Activated naive CD8-positive, alpha-beta T cell treated with anti-CD3 and anti-CD28 coated beads, Interleukin-2, amount 50 U/mL, for 24 hours (primary cell): ENCODE data around the gene PFN3.
A peak's percentile ranks its signal among the peaks of the same experiment; 100 is the strongest.

Experiments used
- ATAC-seq: fragments of 150-1000 bp; cut with Tn5 transposase; one replicate; pipeline ENCODE4 v1.10.0; 2021
- DNase-seq: peaks from one replicate; pipeline ENCODE4 v3.0.0; 2021
- H3K27ac Mint-ChIP-seq: one replicate; pipeline ENCODE4 v1.8.0; 2021; ENCODE audit warnings: mild to moderate bottlenecking, mixed read lengths
- H3K27me3 Mint-ChIP-seq: one replicate; pipeline ENCODE4 v1.8.0; 2021; ENCODE audit warnings: mixed read lengths
- H3K36me3 Mint-ChIP-seq: one replicate; pipeline ENCODE4 v1.8.0; 2021; ENCODE audit warnings: low read depth, mixed read lengths
- H3K4me1 Mint-ChIP-seq: one replicate; pipeline ENCODE4 v1.8.0; 2021; ENCODE audit warnings: mixed read lengths
- H3K4me3 Mint-ChIP-seq: one replicate; pipeline ENCODE4 v1.8.0; 2021; ENCODE audit warnings: mild to moderate bottlenecking, moderate library complexity, mixed read lengths
- H3K9me3 Mint-ChIP-seq: one replicate; pipeline ENCODE4 v1.8.0; 2021; ENCODE audit warnings: mixed read lengths

PFN3 gene

DNA sequence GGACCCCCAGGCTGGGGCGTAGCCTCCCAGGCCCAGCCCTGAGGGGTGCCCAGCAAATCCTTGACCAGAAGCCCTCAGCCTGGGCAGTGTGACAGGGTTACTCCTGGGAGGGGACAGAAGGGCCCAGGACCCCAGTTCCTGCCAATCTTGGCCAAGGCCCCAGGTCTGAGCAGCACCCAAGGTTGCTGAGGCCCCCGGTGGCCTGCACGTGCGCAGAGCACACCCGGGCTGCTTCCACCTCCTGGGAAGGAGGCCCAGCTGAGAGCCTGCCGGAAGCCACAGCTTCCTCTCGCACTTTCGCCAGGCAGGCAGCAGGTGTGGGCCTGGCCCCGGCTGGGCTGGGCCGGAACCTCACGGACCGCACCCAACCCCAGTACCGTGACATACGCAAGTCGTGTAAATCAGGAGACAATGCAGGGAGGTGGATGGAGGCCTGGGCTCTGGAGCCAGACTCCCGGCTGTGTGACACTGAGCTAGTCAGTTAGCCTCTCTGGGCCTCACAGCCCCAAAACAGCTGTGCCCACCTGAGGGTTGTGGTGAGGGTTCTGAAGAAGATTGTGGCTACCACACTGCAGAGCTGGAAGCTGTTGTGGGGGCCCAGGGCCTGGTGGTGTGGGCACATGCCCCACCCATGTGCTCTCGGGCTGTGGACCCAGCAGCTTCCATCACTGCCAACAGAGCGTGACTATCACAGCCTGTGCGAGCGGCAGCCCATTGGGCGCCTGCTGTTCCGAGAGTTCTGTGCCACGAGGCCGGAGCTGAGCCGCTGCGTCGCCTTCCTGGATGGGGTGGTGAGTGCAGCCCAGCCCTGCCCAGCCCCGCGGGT lies 31.1 kb upstream of the PFN3 start:
- DNase-seq (peak; percentile 80), ATAC-seq (peak; percentile 56)
- peak overlapping the region; percentile 87 for H3K27ac Mint-ChIP-seq
- peaks cover 47% of the 10 kb centered on the region for H3K36me3 Mint-ChIP-seq
- H3K9me3 Mint-ChIP-seq = no peaks in the 10 kb centered on the region
- peak overlapping the region; percentile 91 for H3K4me3 Mint-ChIP-seq
- H3K4me1 Mint-ChIP-seq = peaks cover 83% of the 10 kb centered on the region
- no peaks in the 10 kb centered on the region for H3K27me3 Mint-ChIP-seq

DNA sequence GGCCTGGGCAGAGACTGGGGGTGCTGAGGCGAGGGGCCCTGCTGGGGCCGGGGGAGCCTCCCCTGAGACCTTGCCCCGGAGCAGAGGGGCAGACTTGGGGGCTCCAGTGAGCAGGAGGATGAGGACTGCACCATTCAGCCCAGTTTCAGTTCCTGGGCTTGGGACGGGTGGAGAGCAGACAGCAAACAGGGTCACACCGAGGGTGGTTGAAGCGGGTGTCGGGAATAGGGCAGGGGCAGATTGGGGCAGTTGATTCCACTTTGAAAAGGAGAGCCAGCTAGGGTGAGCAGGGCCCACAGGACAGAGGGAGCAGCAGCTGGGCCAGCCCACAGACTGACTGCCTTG lies 30.5 kb upstream of the PFN3 start:
- DNase-seq = no peak
- no peak for ATAC-seq
- H3K27me3 Mint-ChIP-seq = peaks cover 3% of the 10 kb centered on the region
- H3K27ac Mint-ChIP-seq = peak overlapping the region; percentile 87
- peak overlapping the region; percentile 91 for H3K4me3 Mint-ChIP-seq
- H3K9me3 Mint-ChIP-seq = no peaks in the 10 kb centered on the region
- peaks cover 85% of the 10 kb centered on the region for H3K4me1 Mint-ChIP-seq
- H3K36me3 Mint-ChIP-seq = peaks cover 46% of the 10 kb centered on the region

DNA sequence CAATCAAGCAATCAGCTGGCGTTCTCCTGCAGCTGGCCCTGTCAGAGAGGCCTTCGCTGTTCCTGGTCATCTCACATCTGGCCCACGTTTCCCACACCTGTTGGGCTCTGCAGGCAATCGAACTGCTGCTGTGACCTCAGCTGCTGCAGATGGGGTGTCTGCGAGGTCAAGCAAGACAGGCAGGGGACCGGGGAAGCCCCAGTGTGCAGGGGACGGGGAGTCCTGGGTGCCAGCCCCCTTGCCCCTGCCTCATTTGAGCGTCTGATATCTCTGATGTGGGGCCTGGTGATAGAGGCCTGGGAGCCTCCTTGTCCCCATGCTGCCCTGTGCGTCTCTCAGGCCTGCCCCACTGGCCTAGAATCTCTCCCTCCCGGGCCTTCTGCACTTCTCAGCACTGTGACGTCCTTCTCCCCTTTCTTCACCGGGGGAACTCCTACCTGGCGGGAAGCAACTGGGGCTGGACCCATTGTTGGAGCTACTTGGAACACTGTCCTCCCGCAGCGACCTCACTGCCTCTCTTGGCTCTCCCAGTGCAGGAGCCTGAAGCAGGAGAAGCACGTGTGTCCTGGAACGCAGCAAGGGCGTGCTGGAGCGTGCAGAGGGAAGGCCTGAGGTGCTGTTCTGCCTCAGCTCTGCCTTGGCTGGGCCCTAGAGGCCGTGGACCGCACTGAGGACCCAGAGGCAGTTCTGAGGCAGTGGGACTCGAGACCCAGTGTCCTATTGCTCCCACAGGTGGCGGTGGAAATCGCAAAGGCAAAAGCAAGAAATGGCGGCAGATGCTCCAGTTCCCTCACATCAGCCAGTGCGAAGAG lies 29.9 kb upstream of the PFN3 start:
- ATAC-seq (no peak), DNase-seq (no peak)
- peaks cover 3% of the 10 kb centered on the region for H3K27me3 Mint-ChIP-seq
- peak overlapping the region; percentile 91 for H3K4me3 Mint-ChIP-seq
- H3K27ac Mint-ChIP-seq = peak overlapping the region; percentile 87
- peaks cover 84% of the 10 kb centered on the region for H3K4me1 Mint-ChIP-seq
- H3K9me3 Mint-ChIP-seq = no peaks in the 10 kb centered on the region
- peaks cover 42% of the 10 kb centered on the region for H3K36me3 Mint-ChIP-seq

DNA sequence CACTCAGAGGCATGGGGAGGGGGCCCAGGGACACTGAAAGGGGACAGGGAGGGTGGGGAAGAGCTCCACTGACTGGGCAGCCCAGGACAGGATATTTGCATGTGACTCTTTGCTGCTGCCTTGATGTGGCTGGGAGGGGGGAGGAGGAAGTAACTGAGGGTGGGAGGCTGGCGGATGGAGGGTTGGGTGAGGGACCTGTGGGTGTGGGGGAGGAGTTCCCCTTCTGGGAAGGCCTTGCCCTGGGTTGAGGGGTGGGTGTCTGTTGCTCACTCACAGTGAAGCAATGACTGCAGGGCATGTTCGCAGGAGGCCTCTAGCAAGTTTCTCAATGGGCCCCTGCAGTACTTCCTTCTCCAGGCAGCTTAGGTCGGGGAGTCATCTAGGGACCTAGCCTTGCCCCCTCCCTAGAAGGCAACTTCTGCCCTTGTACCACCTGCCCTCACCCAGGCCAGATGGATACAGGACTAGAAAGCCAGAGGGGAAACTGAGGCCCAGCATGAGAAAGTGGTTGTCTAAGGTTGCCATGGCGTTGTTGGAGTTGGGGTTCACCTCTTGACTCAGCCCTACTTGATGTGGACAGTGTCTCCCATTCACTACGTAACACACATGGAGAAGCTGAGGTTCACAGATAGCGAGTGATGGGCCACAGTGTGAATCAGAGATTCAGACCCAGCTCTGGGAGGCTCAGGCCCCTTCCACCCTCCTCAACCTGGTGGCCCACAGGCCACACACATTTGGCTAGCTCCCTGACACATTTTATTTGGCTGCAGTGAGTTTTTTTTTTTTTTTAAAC lies 29.0 kb upstream of the PFN3 start:
- H3K27ac Mint-ChIP-seq = peak overlapping the region; percentile 87
- peak overlapping the region; percentile 91 for H3K4me3 Mint-ChIP-seq
- peak; percentile 33 for ATAC-seq
- no peaks in the 10 kb centered on the region for H3K9me3 Mint-ChIP-seq
- H3K27me3 Mint-ChIP-seq = peaks cover 3% of the 10 kb centered on the region
- peaks cover 40% of the 10 kb centered on the region for H3K36me3 Mint-ChIP-seq
- DNase-seq = peak; percentile 89
- peaks cover 82% of the 10 kb centered on the region for H3K4me1 Mint-ChIP-seq

GRCh38 chr5:177428574-177429217 lies 28.2 kb upstream of the PFN3 start:
- peak overlapping the region; percentile 87 for H3K27ac Mint-ChIP-seq
- ATAC-seq = no peak
- no peak for DNase-seq
- peak overlapping the region; percentile 91 for H3K4me3 Mint-ChIP-seq
- H3K9me3 Mint-ChIP-seq = no peaks in the 10 kb centered on the region
- peaks cover 3% of the 10 kb centered on the region for H3K27me3 Mint-ChIP-seq
- H3K36me3 Mint-ChIP-seq = peaks cover 35% of the 10 kb centered on the region
- H3K4me1 Mint-ChIP-seq = peaks cover 74% of the 10 kb centered on the region

DNA sequence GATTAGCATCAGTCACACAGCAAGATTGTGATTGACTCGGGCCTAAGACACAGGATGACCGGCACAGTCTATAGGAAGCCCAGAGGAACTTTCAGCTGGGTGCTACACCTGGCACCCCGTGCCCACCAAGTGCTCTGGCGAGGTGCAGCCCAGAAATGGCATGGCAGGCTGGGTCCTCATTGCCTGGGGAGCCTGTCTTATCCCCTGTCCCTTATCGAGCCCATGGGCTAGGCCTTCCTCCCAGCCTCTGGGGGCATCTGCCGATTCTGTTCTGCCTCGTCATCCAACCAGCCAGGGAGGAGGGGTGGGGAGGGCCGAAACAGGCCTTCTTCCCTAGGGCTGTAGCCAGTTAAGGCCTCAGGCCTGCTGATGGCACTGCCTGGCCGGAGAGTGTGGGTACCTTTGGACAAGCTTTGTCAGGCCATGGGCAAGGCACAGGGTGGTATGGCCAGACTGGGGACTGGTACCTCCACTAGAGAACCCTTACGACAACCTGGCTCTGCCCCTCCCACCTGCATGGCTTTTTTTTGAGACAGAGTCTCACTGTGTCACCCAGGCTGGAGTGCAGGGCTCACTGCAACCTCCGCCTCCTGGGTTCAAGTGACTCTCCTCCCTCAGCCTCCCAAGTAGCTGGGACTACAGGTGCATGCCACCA lies 27.6 kb upstream of the PFN3 start:
- H3K4me3 Mint-ChIP-seq = peak overlapping the region; percentile 91
- H3K36me3 Mint-ChIP-seq = peaks cover 32% of the 10 kb centered on the region
- no peaks in the 10 kb centered on the region for H3K9me3 Mint-ChIP-seq

DNA sequence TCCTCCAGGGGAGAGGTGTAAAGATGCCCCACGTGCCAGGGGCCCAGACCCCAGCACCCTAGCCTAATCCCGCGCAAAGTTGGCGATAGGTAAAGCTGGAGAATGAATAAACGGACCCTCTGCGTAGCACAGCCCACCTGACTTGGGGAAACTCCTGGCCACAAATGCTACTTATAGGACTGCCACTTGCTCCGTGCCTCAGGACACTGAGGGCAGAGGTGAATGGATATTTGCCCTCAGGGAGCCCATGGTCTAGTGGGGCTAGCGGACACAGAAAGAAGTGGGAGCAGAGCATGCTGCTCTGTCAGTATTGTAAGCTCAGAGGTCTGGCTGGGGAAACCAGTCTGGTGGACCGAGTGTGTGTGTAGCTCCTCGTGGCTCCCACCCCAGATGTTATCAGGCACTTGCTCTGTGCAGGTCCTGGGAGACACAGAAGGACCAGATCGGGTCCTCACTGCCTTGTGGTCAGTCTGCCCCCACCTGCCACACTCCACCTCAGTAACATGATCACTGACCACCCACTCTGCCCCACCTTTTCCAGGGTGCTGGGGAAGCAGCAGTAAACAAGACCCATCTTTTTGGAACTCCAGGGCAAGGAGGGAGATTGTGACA lies 26.9 kb upstream of the PFN3 start:
- Mint-ChIP-seq H3K36me3 (peaks cover 32% of the 10 kb centered on the region), H3K4me3 (peak overlapping the region; percentile 91), H3K27me3 (peaks cover 3% of the 10 kb centered on the region), H3K4me1 (peaks cover 63% of the 10 kb centered on the region), H3K27ac (peak overlapping the region; percentile 87), H3K9me3 (no peaks in the 10 kb centered on the region)
- no peak for DNase-seq
- ATAC-seq = no peak

More for the DNA sequence above, 27.6 kb upstream of the PFN3 start:
- Mint-ChIP-seq H3K27ac (peak overlapping the region; percentile 87), H3K27me3 (peaks cover 3% of the 10 kb centered on the region), H3K4me1 (peaks cover 69% of the 10 kb centered on the region)
- ATAC-seq = no peak
- DNase-seq = peak; percentile 54

GRCh38 chr5:177426566-177427210 lies 26.2 kb upstream of the PFN3 start, which contains the start of gene GRK6:
Gene GRK6 (plus strand): TSS chr5:177426676. CDS start chr5:177426846, 170 bp downstream.
- H3K4me3 Mint-ChIP-seq = peak within 1 kb of the TSS; percentile 91
- DNase-seq (peak; percentile 71), ATAC-seq (peak; percentile 54)
- H3K36me3 Mint-ChIP-seq = peaks cover 27% of the 10 kb centered on the region
- H3K9me3 Mint-ChIP-seq = no peaks in the 10 kb centered on the region
- peak within 1 kb of the TSS; percentile 97 for H3K27ac Mint-ChIP-seq
- H3K27me3 Mint-ChIP-seq = peaks cover 3% of the 10 kb centered on the region
- H3K4me1 Mint-ChIP-seq = peaks cover 57% of the 10 kb centered on the region

GRCh38 chr5:177425801-177426565 lies 25.5 kb upstream of the PFN3 start:
- ATAC-seq (peak; percentile 79), DNase-seq (peak; percentile 99)
- Mint-ChIP-seq H3K4me3 (peak overlapping the region; percentile 86), H3K9me3 (no peaks in the 10 kb centered on the region), H3K36me3 (peaks cover 23% of the 10 kb centered on the region), H3K27me3 (peaks cover 3% of the 10 kb centered on the region), H3K4me1 (peaks cover 50% of the 10 kb centered on the region), H3K27ac (peak overlapping the region; percentile 97)

GRCh38 chr5:177425196-177425800 lies 24.8 kb upstream of the PFN3 start:
- H3K4me3 Mint-ChIP-seq = peak overlapping the region; percentile 86
- H3K27ac Mint-ChIP-seq = peak overlapping the region; percentile 97
- peaks cover 3% of the 10 kb centered on the region for H3K27me3 Mint-ChIP-seq
- H3K4me1 Mint-ChIP-seq = peaks cover 43% of the 10 kb centered on the region
- no peaks in the 10 kb centered on the region for H3K9me3 Mint-ChIP-seq
- DNase-seq = no peak
- peaks cover 17% of the 10 kb centered on the region for H3K36me3 Mint-ChIP-seq
- no peak for ATAC-seq

DNA sequence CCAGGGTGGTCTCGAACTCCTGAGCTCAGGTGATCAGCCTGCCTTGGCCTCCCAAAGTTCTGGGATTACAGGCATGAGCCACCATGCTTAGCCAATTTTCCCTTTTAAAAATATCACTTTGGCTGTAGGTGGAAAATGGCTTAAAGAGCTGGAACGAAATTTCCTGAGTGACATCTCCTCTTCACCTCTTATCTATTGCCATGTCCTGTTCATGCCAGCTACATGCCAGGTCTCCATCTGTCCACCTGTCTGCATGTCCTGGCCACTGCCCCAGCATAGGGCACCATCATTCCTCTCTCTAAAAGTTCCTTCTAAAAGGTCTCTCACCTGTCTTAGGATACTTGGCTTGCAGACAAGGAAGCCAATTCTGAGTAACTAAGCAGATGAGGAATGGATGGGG lies 23.2 kb upstream of the PFN3 start:
- ATAC-seq (no peak), DNase-seq (no peak)
- peak overlapping the region; percentile 35 for H3K27ac Mint-ChIP-seq
- no peaks in the 10 kb centered on the region for H3K9me3 Mint-ChIP-seq
- no peak overlapping the region for H3K4me3 Mint-ChIP-seq
- H3K27me3 Mint-ChIP-seq = peaks cover 3% of the 10 kb centered on the region
- peaks cover 8% of the 10 kb centered on the region for H3K36me3 Mint-ChIP-seq
- H3K4me1 Mint-ChIP-seq = peaks cover 27% of the 10 kb centered on the region
